HL-60/S4 treated with retinoic acid at 250 ng/mL for 4 days and 3 days (cell line): Measurements from ENCODE around the gene GPR55.

ENCODE experiments used
- in situ Hi-C: fragments of 300-500 bp; cut with MboI; formaldehyde crosslinking; loops from 2 replicates; pipeline ENCODE4 v1.7.0; 2022; ENCODE audit warnings: low sequenced_read_pairs

GPR55 gene

GRCh38 chr2:230868947-230869913 is 55.8 kb downstream of the GPR55 start:
- in situ Hi-C loops = no loop called here

DNA sequence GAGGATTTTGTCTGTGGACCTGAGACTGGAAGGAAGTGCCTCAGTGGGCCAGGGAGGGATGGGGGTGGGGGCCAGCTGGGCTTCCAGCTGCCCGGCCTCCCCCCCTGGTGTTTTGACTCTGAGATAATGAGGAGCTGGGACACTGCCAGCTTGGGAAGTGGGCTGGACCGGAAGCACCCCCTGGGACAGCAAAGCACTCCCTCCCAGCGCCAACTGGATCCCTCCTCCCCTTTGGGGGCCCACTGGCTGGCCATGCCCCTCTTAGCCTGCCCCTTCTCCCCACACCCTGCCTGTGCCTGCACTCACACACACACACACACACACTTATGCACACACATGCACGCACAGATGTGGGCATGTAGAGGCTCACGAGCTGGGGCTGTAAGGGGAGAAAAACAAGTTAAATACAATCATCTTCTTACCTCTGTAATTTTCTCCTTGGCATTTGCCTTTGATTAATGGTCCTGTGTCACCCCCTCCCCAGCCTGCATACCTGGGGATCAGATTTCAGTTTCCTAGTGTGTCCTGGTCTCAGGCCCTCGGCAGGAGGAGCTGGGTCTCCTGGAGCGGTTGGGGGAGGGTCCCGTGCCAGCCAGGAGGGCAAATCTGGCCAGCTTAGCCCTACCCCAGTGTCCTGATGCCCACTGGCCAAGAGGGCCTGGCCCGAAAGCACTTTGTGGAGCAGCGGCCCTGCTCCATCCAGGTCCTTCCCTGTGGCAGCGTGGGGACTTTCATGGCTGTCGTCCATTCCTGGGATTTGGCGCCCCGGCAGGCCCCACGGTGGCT is 56.7 kb downstream of the GPR55 start:
- in situ Hi-C loops = no loop called here

- in situ Hi-C loops = no loop called here
These were observed 58.1 kb downstream of the GPR55 start for GRCh38 chr2:230866756-230867523.

GRCh38 chr2:230865766-230866755 is 59.0 kb downstream of the GPR55 start:
- in situ Hi-C loops = no loop called here

DNA sequence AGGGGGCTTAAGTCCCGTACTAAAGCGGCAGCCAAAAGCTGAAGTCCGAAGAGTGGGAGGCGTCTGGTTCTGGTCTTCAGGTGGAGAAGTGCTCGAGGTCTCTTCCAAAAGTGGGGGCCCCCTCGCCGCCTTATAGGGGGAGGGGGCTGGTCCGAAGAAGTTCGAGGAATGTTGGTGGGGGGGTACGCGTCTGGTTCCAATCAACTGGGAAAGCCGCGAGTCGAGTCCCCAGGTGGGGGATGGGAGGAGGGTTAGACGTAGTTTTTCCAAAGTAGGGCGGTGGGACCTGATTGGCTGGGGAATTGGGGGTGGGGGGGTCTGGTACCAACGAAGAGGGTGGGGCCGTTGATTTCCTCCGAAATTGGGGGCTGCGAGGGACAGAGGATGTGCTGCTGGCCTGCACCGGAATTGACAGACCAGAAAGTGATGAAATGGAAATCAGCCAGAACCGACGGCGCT is 59.7 kb downstream of the GPR55 start:
- in situ Hi-C loops = no loop called here

GRCh38 chr2:230864605-230865306 is 60.3 kb downstream of the GPR55 start, which contains the start of gene ITM2C:
Gene ITM2C, plus strand, starts transcription at chr2:230864942. Its CDS starts 84 bp downstream, at chr2:230865026.
- in situ Hi-C loops = no loop called here

DNA sequence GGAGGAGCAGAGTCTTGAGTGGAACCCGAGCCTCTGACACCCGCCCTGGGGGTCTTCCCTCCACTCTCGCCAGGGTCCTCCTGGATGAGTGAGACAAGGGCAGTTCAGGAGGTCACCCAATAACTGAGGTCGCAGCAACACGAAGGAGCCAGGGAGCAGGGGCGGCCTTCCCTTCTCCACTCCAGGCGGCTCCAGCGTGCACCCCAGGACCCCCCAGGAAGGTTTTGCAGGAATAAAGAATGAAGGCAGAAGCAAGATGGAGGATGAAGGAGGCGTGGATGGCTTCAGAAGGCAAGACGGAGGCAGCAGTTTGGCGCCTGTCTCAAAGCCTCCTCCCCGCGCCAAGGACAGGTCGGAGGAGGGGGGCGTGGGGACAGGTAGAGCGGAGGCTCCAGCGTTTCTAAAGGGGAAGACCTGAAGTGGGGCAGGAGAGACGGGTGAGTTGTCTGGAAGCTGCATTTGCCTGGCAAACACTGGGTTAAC is 60.9 kb downstream of the GPR55 start:
- in situ Hi-C loops = no loop called here

DNA sequence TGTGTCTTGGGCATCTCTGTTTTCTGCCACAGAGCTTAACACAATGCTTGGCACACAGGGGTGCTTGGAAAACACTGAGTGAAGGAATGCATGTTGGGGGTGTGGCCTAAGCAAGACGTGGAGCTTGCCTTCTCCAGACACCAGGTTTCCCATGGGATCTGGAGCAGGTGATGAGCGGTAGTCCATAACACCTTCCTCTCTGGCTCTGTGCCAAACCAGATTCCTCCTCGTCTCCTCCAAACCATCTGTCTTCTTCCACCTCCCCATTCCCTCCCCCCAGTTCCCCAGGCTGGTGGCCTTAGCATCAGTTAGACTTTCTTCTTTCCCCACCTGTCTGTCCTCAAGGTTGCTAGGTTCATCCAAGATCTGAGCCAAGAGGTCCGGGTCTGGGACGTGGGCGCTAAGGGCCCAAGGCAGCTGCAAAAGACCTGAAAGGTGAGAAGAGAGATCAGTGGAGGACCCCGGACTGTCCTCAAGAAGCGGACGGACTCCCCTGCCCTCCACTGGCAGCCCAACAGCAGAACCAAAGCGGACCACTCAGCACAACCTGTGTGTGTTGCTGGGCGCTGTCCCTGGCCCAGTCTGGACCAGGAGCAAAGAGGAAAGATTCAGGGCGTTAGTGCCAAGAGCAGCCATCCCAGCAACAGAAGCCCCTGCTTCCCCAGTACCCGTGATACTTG is 61.5 kb downstream of the GPR55 start:
- in situ Hi-C loops = no loop called here

DNA sequence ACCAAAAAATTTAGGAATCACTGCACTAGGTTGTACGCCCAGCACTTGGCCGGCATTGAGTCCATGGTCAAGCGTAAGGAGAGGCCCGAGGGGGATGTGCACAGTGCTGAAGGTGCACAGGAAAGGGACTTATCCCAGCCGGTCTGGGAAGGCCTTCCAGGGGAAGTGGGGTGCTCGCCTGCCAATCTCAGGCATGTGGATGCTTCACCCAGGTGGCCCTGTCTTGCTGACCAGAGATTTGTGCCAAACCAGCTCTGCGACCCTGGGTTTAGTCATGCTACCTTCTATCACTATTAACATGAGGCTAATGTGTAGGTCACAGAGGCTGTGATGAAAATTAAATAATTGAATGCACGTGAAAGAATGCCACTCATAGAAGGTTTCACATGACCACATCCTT is 62.0 kb downstream of the GPR55 start:
- in situ Hi-C loops = no loop called here

DNA sequence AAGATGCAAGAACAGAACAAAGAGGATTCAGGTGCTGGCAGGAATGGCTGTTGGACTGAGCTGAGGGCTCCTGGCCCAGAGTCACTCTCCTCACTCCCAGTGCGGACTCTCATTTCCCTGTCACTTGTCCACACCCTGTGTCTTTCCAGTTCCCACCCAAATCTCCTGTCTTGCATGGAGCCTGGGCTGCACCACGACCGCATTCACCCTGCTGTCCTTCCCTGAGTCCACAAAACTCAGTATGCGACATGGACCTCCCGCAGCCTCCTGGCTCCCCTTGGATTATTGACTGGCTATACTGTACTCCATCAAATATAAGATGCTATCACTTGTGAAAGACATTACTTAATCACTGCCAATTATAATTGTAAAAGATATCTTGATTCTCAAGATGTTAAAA is 62.8 kb downstream of the GPR55 start:
- in situ Hi-C loops = no loop called here

DNA sequence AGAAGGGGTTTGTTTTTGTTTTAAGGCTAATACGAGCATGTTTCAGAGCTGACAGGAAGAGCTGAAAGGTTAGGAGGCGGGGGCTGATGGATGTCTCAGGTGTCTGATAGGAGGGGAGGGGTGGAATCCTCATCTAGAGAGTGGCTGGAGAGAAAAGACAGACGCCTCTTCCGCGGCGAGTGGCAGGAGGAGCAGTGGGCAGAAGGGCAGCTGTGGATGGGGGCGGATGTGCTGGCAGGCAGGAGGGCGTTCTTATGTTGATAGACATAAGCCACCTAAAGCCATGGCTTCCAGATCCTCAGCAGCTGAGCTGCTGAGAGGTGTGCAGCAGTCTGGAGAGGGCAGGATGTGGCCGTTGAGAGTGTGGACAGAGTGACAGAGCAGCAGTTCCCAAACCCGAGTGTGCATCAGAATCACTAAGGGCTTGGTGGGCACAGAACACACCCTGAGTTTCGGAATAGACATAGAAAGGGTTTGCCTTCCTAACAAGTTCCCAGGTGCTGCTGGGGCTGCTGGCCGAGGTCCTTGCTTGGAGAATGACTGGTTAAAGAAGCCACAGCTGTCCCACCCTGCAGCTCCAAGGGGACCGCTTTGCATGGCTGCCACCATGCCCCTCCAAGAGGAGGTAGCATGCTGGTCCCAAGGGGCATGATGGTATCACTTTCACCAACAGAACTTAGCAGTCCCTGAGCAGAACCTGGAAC is 63.3 kb downstream of the GPR55 start:
- in situ Hi-C loops = no loop called here
